Loucy (cell line): ENCODE results near the gene DNAJB6.
A peak's percentile ranks its signal among the peaks of the same experiment; 100 is the strongest.

Source experiments
- H2AFZ ChIP-seq: fragments of 200-600 bp; sonication (generic); 2 replicates; pipeline ENCODE4 v1.6.0; 2016; ENCODE audit warnings: antibody characterized with exemption, mild to moderate bottlenecking, low read length, moderate library complexity
- H3F3A ChIP-seq: fragments of 200-600 bp; 2 replicates; pipeline ENCODE4 v1.6.0; 2016; ENCODE audit warnings: antibody characterized with exemption, low read depth, mild to moderate bottlenecking
- H3K27me3 ChIP-seq: fragments of 200-600 bp; sonication (generic); 2 replicates; pipeline ENCODE4 v1.6.1; 2014; ENCODE audit warnings: low read length, mild to moderate bottlenecking; ENCODE audit not compliant: insufficient read depth, poor library complexity, severe bottlenecking
- H3K36me3 ChIP-seq: fragments of 200-600 bp; sonication (generic); 2 replicates; pipeline ENCODE4 v1.6.1; 2016; ENCODE audit warnings: low read length; ENCODE audit not compliant: insufficient read depth
- H3K4me1 ChIP-seq: fragments of 200-600 bp; sonication (generic); 2 replicates; pipeline ENCODE4 v1.5.1; 2014; ENCODE audit warnings: low read length, mild to moderate bottlenecking; ENCODE audit not compliant: insufficient read depth, poor library complexity, severe bottlenecking
- H3K4me2 ChIP-seq: fragments of 200-600 bp; sonication (generic); 2 replicates; pipeline ENCODE4 v1.6.0; 2014; ENCODE audit warnings: antibody characterized with exemption, low read length, low read depth, mild to moderate bottlenecking; ENCODE audit not compliant: poor library complexity, severe bottlenecking
- H3K4me3 ChIP-seq: fragments of 200-600 bp; sonication (generic); 2 replicates; pipeline ENCODE4 v1.5.1; 2014; ENCODE audit warnings: low read length, mild to moderate bottlenecking, mixed read lengths; ENCODE audit not compliant: poor library complexity, severe bottlenecking
- H3K79me2 ChIP-seq: fragments of 200-600 bp; sonication (generic); 2 replicates; pipeline ENCODE4 v1.6.1; 2014; ENCODE audit warnings: low read length; ENCODE audit not compliant: insufficient read depth
- H3K9ac ChIP-seq: fragments of 200-600 bp; sonication (generic); 2 replicates; pipeline ENCODE4 v1.6.0; 2014; ENCODE audit warnings: mild to moderate bottlenecking, low read depth, low read length, moderate library complexity; ENCODE audit not compliant: poor library complexity, severe bottlenecking
- H3K9me2 ChIP-seq: fragments of 200-600 bp; sonication (generic); replicated peaks from 2 replicates; pipeline ENCODE4 v1.6.1; 2016; ENCODE audit warnings: low read depth, low read length, mixed read lengths
- H3K9me3 ChIP-seq: fragments of 200-600 bp; sonication (generic); 2 replicates; pipeline ENCODE4 v1.6.1; 2014; ENCODE audit warnings: mild to moderate bottlenecking, antibody characterized with exemption, low read length, low read depth; ENCODE audit not compliant: insufficient read depth
- H4K20me1 ChIP-seq: fragments of 200-600 bp; sonication (generic); 2 replicates; pipeline ENCODE4 v1.6.0; 2014; ENCODE audit warnings: antibody characterized with exemption, low read length, mild to moderate bottlenecking; ENCODE audit not compliant: insufficient read depth, poor library complexity, severe bottlenecking
- EZH2phosphoT487 ChIP-seq: fragments of 200-600 bp; IDR thresholded peaks from 2 replicates; pipeline ENCODE4 v1.6.1; 2018; ENCODE audit warnings: antibody characterized with exemption, mild to moderate bottlenecking, moderate library complexity, borderline replicate concordance
- TF ChIP-seq, protein P1 (sequence below): fragments of 200-600 bp; sonication (generic); conservative IDR thresholded peaks from 2 replicates; pipeline ENCODE4 v1.5.1; 2014; ENCODE audit warnings: mild to moderate bottlenecking, antibody characterized with exemption, low read length

Gene DNAJB6

DNA sequence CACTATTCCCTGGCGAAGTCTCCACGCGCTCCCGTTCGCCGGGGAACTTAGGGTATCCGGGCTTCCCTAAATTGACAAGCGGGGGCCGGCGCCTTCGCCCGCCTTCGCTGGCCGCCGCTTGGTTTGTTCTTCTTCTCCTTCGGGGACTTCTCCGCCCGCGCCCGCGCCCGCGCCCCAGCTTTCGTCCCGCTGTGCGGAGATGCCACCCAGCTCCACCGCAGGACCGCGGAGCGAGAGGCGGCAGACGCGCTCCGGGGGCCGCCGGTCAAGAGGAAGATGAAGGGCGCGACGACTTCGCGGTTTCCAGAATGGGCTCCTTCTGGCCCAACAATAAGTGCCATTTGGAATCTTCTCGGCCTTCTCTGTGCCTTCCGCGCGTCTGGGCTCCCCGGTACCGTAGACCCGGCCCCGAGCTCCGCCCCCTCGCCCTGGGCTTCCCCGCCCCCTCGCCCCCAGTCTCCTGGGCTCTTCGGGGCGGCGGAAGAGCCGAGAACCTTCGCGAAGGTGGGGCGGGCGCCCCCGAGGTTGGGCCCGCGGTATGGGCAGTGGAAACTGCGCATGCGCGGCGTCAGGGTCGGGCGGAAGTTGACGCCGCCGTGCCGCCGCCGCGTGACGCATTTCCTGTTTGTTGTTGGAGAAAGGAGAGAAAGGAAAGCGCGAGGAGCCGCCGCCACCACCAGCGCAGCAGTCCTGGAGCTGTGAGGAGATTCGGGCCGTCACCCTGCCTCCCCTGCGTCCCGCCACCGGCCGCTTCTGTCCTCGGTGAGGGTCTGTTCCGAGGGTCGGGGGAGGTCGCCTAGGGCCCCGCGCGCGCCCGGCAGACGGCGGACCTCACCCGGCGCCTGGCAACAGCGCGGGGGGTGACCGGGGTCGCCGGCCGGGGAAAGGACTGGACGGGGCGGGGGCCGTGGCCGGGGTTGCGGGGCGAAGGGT, at the start of gene DNAJB6:
Gene DNAJB6 (plus strand): TSS at position 622 of the 933 bp plus-strand sequence. CDS start 21,569 bp downstream, outside the sequence.
- H4K20me1 ChIP-seq = peaks cover 42% of the 10 kb centered on the region
- H3K4me3 ChIP-seq = peak within 1 kb of the TSS; percentile 91
- peaks cover 41% of the 10 kb centered on the region for H3K4me1 ChIP-seq
- peak within 1 kb of the TSS; percentile 73 for H2AFZ ChIP-seq
- no peaks in the 10 kb centered on the region for H3K9me3 ChIP-seq
- peak within 1 kb of the TSS; percentile 96 for H3K4me2 ChIP-seq
- H3K36me3 ChIP-seq = no peaks in the 10 kb centered on the region
- peak within 1 kb of the TSS; percentile 90 for H3K9ac ChIP-seq
- no peaks in the 10 kb centered on the region for H3K27me3 ChIP-seq
- peaks cover 53% of the 10 kb centered on the region for H3K79me2 ChIP-seq
- TF ChIP-seq EZH2phosphoT487 = no peak
- TF ChIP-seq, protein P1, sequence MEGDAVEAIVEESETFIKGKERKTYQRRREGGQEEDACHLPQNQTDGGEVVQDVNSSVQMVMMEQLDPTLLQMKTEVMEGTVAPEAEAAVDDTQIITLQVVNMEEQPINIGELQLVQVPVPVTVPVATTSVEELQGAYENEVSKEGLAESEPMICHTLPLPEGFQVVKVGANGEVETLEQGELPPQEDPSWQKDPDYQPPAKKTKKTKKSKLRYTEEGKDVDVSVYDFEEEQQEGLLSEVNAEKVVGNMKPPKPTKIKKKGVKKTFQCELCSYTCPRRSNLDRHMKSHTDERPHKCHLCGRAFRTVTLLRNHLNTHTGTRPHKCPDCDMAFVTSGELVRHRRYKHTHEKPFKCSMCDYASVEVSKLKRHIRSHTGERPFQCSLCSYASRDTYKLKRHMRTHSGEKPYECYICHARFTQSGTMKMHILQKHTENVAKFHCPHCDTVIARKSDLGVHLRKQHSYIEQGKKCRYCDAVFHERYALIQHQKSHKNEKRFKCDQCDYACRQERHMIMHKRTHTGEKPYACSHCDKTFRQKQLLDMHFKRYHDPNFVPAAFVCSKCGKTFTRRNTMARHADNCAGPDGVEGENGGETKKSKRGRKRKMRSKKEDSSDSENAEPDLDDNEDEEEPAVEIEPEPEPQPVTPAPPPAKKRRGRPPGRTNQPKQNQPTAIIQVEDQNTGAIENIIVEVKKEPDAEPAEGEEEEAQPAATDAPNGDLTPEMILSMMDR = no peak
- no peaks in the 10 kb centered on the region for H3F3A ChIP-seq
- H3K9me2 ChIP-seq = no peaks in the 10 kb centered on the region

DNA sequence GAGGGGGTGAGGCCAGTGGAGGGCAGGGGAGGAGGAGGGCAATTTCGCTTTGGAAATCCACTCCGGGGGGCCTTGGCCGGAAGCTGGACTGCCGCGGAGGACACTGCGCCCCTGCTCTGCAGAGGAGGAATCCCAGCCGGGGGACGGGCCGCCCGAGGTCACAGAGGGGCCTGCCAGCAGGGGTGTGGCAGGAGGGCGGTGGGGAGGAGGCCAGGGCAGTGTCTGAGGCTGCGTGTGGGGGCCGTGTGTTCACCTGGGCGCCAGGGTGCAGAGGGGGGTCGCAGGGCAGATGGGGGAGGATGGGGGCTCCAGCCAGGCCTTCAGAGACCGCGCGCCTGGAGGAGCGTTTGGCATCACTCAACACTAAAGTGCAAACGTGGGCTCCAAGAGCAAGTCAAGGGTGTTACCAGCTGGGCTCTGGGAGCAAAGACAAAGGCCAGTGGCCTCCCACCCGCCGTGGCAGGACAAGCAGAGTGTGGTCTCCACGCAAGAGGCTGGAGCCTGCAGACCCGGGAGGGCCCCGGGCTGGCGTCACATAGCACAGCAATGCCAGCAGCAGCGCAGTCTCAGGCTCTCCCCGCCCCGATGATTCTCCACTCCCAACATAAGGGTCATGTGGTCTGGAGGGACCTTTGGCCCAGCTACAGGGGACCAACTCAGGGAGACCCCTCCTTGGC, 45.3 kb upstream of the DNAJB6 start:
- Histone ChIP-seq H3K4me2 (no peak overlapping the region), H3K27me3 (no peaks in the 10 kb centered on the region), H3K9me3 (no peaks in the 10 kb centered on the region), H3F3A (no peaks in the 10 kb centered on the region), H3K79me2 (no peaks in the 10 kb centered on the region), H3K4me3 (no peak overlapping the region), H2AFZ (no peak overlapping the region), H3K9me2 (no peaks in the 10 kb centered on the region), H4K20me1 (no peaks in the 10 kb centered on the region), H3K36me3 (no peaks in the 10 kb centered on the region), H3K9ac (no peak overlapping the region), H3K4me1 (no peaks in the 10 kb centered on the region)
- TF ChIP-seq, protein P1 = no peak
- no peak for TF ChIP-seq EZH2phosphoT487

DNA sequence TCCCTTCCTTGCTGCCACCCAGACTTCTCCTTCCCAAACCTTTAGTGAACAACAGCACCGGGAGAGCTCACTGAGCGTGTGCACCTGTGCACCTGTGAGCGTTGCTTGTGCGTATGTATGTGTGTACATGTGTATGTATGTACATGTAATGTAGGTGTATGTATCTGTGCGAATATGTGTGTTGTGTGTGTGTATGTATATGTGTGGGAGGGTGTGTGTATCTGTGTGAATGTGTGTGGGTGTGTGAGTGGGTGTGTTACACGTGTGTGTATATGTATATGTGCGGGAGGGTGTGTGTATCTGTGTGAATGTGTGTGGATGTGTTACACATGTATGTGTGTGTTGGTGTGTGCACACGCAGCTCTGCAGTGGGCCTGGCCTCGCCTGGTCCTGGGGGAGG, 44.5 kb upstream of the DNAJB6 start:
- TF ChIP-seq, protein P1 = no peak
- no peak for TF ChIP-seq EZH2phosphoT487

More for the DNA sequence above, 44.5 kb upstream of the DNAJB6 start:
- H2AFZ ChIP-seq = no peak overlapping the region
- H3K9me2 ChIP-seq = no peaks in the 10 kb centered on the region
- H3K4me2 ChIP-seq = no peak overlapping the region
- H3K27me3 ChIP-seq = no peaks in the 10 kb centered on the region
- H3K9me3 ChIP-seq = no peaks in the 10 kb centered on the region
- H3F3A ChIP-seq = no peaks in the 10 kb centered on the region
- no peaks in the 10 kb centered on the region for H4K20me1 ChIP-seq
- H3K4me1 ChIP-seq = no peaks in the 10 kb centered on the region
- H3K79me2 ChIP-seq = no peaks in the 10 kb centered on the region
- no peak overlapping the region for H3K4me3 ChIP-seq
- H3K36me3 ChIP-seq = no peaks in the 10 kb centered on the region
- H3K9ac ChIP-seq = no peak overlapping the region
